ENCODE results near the gene SPATS2L.

SPATS2L gene

DNA sequence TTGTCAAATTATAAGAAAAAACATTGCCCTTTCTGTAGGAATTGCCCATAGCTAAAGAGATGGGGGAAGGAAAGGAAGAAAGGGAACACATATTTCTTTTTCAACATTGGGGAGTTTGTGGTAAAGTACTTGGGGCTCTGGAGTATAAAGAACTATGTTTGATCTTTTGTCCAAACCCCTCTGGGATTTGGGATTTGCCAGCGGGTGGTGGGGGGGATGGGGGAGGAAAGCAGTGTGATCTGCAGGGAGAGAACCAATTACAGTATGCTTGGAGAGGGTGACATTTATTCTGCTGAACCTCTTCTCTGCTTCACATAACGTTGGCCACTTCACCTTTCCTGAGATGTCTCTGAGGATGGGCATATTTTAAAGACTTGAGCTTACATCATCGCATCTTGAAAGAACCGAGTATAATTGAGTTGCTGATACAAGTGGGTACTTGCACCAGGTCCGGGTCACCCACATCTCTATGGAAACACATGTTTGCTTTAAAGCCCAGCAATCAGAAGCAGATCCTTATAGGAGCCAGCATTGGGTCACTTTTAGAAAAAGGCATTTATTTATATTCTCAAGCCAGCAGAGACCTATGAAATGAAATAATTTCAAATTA lies 73.1 kb downstream of the SPATS2L start:
- DNase-seq, result no peak

DNA sequence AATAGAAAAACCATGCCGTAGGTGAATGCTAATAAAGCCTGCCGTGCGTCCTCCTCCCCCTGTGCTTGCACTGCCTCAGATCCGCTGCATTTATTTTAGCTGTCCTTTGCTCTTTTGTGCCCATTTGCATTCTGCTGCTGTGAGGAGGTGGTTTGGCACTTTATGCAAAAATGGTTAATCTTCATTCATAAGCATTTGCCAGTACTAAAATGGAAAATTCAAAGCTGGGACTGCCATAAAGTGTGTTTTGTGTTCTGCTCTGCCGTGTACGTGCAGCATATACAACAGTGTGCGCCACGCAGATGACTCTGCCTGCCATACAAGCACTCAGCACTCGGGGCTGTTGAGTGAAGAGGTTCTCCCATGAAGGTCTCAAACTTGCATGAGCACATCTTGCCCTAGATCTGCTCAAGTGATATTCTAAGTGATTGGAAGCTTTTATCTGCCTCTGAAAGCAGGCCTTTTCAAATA lies 73.6 kb downstream of the SPATS2L start:
- no peak for DNase-seq

DNA sequence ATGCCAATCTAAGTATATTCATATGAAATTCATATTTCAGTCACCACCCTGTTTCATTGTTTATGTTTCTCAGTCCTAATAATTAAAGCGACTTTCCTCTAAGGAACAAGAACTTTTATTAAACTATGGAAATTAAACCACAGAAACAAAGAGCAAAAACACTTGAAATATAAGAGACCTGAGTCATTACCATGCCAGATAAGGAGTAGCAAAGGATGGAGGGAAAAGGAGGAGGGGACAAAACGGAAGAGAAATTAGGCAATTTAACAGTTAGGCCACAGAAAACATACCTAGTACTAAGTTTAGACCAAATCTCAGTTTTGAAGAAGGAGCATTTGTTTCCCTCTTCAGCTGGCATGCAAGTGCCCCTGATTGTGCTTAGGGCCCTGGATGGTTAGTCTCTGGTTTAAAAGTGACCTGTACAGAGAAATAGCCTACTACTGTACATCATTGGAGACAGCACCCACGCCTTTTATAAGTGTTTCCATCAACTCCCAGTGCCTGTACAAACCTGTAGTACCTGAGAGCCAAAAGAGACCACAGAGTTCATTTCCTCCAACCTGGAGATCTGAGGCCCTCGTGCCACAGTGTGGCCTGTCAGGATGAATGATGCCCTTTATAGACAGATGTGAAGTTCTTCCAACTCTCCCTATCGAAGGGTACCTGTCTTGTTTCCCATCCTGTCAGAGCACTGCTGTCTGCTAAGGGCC lies 74.5 kb downstream of the SPATS2L start:
- DNase-seq, result no peak

DNA sequence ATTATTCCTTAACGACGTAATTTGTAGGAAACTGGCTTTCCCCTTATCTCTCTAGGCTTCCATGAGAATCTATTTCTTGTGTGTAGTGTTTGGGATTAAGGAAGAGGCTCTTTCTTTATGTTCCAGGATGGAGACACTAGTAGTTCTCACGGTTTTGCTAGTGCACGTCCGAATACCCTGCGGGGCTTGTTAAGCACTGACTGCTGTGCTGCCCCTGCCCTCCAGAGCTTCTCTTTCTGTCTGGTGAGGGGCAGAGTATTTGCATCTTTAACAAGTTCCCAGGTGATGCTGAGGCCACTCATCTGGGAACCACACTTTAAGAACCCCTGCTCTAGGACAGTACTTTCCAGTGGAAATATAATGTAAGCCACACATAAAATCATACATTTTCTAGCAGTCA lies 76.4 kb downstream of the SPATS2L start:
- no peak for DNase-seq

DNA sequence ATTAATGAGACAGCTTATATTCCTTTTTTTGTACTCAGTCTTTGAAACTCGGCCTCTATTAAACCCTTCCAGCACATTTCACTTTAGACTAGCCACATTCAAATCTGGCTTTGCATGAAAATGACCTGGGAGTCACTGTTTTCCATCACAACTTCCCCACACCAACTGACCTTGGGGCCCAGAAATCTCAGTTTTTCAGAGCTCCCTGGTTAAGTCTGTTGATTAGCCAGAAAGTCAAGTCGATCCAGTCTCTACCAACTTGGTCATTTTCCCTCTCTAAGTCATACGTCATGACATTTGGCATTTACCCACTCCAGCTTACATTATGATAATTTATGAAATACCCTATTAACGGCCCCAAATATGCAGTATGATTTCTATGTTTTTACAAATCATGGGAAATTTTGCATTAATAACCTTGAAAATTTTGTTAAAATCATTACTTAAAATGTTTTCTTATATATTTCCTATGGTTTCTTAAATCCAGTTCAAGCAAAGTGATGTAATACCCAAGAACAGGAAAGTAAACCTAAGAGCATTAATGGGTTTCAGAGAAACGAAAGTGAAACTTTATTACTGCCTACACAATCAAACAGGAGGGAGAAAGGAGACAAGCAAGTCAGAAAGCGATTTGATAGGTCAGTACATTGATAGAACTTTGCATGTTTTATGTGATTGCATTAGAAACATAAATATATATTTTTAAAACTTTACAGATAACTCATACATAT lies 77.1 kb downstream of the SPATS2L start:
- no peak for DNase-seq

DNA sequence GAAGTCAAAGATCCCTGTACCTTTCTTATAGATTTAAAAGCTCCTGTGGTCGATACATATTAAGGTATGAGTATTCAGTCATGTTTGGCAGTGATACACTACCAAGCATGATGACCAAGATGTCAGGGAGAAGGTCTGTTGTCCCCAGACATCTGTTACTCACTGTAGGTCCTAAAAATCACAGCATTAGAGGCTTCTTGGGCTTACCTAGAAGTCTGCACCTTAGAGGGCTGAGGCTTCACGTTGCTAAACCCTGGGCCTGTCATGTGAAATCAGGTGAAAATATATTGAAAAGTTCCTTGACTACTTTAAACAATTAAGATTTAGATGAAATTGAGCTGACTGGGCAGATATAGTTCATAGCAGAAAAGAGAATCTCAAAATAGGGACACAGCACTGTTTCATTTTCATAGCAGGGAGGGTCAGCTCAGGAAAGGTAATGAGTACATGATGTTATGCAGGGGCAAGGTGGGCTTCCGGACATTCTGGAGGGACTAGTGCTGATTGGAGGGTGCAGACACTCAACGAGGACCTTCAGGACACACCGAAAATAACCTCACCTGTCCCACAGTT lies 78.7 kb downstream of the SPATS2L start:
- DNase-seq, result no peak

DNA sequence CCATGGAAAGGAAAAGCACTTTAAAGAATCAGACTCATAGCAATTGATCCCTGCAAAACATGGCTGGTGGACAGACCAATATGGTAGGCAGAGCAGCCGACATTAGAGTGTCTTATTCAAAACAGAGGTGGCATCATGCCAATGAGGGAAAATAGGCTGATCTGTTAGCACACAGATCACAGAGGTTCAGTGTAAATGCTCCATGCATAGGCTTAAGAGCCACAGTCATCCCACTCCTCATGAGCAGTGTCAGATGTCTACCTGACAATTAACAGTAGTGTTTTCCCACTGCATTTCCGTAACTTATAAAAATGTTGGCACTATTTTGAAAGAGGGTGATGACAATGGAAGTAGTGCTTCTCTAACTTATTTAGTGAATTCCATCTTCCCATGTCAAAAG lies 86.7 kb downstream of the SPATS2L start:
- no peak for DNase-seq

DNA sequence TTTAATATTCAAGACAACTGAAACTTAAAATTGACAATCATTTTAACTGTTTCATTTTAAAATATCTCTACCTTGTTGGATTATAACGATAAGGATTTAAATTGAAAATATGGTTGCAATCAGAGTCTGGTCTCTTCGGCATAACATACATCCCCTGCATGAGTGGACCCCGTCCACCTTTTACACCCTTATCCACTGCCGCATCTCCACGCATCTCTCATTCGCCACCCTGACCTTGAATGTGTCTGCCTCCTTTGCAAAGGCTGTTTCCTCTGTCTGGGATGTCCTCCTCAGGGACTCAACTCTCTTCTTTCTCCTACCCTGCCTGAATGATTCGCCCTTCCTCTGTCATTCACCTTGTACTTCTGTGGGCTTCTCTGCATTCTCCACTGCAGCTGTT lies 87.6 kb downstream of the SPATS2L start:
- no peak for DNase-seq

DNA sequence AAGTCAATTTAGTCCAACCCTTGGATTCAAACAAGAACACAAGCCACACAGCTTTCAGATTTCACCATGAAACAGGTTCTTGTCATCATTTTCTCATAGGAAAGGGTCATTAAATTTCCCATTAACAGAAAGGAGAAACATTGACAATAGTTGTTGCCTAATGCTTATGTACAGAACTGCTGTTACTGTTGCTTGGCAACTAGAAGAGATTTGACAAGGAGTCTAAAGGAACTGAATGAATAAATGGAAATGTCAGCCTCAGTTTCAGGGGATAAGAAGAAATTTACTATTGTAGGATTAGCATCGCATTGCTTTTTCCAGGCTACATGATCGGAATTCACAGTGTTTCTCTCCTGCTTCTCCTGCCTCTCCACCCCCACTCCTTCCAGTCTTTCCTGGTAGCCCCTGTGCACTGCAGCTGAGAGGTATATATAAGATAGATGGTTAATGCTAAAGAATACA lies 90.3 kb downstream of the SPATS2L start:
- DNase-seq, result no peak

DNA sequence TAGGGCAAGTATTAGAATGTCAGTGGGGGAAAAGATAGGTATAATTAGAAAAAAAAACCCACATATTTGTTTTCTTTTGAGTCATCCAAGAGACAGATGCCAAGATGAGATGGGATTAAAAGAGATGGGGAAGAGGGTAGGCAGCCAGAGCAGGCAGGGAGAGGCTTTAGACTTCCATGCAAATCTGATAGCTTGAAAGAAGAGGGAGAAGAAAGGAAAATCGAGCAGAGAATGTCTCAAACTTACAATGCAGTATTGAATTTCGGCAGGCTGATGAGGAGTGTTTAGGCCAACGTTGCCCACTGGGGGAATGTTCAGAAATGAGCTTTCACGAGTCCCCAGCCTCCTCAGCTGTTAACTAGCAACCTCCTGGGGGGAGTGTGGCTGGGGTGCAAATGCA lies 91.3 kb downstream of the SPATS2L start:
- DNase-seq, result no peak

DNA sequence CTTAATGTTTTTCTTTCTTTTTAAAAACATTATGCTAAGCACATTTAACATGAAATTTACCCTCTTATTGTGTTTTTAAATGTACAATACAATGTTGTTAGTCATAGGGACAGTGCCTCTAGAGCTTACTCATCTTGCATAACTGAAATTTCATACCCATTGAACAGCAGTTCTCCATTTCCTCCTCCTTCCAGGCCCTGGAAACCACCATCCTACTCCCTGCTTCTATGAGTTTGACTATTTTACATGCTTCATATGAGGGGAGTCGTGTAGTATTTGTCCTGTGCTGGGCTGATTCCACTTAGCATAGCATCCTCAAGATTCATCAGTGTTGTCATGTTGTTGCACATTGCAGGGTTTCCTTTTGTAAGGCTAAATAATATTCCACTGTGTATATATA lies 92.6 kb downstream of the SPATS2L start:
- DNase-seq, result no peak

DNA sequence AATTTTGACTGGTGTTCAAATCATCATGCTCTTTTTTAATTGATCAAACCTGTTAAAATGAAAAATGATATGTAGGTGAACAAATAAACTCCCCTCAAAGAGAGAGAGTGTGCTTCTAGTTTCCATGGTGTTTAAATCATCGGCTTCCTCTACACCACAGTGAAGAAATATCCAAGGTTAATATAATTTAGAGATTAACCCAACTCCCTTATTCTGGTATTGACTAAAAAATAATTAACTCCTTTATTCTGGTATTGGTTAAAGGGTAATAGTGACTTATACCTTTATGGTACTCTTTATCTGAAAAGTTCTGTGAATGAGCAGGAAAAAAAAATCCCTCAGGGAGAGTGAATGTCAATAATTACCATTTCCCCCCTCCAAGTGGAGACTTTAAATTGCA lies 93.1 kb downstream of the SPATS2L start:
- DNase-seq, result no peak

DNA sequence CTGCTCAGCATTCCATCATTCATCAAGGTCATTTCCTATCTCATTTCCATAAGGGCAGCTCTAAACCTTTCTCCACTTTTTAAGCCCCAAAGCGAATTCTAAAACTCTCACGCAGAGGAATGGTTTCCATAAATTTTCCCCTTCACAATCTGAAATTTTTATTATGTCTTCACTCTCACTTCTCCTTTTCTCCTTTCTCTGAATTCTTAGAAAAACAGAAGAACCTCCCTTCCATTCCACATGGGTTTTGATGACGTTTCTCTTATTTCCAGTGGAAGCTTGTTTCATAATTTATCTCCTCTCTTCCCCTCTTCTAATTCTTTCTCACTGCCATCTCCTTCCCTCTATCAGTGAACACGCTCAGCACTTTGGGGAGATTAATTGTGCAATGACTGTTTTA lies 97.3 kb downstream of the SPATS2L start:
- no peak for DNase-seq

DNA sequence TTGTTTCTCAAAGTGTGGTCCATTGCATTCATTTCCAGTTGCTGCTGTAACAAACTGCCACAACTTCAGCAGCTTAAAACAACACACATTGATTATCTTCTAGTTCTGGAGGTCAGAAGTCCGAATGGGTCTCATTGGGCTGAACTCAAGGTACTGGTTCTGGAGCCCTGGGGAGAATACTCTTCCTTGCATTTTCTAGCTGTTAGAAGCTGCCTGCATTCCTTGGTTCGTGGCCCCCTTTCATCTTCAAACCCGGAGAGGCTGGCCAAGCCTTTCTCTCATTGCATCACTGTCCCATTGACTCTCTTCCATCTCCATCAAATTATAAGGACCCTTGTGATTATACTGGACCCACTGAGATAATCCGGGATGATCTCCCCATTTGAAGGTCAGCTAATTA lies 98.1 kb downstream of the SPATS2L start:
- no peak for DNase-seq

DNA sequence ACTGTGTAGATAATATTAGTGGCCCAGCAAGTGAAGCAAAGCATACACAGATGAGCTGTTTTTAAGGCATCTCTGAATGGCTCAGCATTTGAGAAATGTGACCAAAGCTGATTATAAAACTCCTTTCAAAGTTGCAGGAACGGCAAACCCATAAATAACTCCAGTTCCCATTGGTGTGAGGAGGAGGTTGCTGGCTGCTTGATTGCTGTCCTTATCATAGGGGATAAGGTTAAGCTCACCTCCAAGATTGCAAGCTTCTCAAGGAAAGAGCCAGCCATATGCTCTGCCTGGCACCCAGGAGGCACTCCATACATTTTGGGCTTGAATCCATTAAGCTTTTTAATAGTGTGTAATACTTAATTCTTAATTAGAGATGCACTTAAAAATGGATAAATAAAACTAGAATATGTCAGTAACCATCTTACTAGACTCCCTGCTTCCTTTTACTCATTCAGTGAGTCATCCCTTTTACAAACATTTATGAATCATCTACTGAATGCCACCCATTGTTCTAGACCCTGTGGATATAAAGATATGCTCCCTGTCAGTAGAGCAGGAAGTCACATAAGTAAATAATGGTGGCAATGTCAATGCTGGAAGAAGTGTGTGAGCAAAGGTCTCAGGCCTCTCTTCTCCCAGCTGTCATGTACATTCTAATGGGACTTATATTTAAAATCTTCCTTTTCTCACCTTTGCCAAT lies 99.3 kb downstream of the SPATS2L start:
- DNase-seq, result no peak

DNA sequence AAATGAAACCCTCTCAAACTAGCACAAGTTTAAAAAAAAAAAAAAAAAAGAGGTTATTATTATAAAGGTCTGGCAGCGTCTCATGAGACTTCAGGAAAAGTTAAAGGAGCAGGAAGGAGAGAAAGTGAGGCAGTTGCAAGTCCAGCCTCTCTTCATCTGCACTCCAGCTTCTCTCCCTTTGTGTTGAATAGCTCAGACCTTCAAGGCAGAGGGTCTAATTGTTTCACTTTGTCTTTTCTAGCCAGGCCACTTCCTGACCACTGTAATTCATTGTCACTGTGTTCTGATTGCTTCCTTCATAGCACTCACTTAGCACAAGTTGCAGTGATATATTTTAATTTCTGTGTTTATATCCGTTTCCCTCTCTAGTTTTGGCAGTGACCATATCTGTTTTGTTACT lies 99.9 kb downstream of the SPATS2L start:
- no peak for DNase-seq

DNA sequence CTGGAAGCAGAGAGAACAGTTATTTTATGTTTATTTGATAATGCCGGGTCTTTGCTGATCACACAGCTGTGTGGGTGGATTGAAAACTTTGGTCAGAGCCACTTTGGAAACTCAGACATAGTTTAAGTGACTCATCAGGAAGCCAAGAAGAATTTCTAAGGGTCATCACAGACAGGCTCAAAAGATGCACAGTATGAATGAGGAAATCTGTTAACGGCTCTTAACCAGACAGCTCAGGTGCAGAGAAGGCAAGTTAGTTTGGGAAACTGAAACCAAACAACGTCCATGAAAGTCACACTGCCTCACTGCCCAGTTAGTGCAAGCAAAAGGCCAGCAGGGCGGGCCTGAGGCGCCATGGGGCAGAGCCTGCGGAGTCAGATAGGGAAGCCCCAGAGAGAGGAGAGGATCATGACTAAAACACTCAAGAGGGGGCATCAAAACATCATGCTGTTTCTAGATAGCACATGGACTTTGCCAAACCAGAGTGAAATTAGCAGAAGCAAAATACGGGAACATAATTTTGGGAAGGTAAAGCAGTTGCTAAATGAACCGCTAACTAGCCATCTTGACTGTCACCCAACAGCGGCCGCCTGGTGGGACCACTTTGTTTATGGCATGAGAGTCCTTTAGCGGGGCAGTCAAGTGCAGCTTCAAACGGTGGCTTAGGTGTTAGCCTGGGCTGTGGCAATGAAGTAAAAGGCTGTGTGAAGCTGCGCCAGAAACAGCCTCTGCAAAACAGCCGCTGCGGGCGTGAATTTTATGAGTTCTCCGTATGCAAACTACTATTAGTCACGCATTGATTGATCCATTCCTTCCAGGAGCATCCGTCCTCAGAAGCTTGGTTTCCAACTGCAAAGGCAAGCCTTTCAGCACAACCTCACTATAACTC lies 102.2 kb downstream of the SPATS2L start:
- no peak for DNase-seq

DNA sequence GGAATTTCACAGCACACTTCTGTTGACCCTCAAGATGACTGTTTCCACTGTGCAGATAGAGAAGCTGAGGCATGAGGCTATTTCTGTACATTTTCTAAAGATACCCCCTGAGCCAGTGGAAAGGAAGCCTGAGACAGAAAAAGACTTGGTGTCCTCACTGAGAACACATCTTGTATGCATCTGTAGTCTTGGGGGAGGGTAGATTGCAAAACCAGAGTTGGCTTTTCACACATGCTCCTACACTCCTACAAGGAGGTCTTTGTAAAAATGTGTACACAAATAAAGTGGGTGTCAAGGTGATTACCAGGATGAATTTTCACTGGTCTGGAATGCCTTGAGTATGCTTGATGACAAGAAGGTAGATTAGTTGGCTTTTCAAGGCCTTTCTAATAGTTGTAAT lies 105.3 kb downstream of the SPATS2L start:
- no peak for DNase-seq

DNA sequence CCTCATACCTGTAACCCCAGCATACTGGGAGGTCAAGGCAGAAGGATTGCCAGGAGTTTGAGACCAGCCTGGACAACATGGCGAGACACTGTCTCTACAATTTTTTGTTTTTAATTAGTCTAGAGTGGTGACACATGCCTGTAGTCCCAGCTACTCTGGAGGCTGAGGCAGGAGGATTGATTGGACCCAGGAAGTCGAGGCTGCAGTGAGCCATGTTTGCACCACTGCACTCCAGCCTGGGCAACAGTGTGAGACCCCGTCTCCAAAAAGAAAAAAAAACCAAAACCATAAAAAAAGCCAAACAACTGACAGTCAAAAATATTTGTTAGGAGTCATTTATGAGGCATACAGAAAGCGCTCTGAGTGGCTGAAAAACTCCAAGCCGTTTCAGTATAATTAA lies 107.9 kb downstream of the SPATS2L start:
- no peak for DNase-seq

DNA sequence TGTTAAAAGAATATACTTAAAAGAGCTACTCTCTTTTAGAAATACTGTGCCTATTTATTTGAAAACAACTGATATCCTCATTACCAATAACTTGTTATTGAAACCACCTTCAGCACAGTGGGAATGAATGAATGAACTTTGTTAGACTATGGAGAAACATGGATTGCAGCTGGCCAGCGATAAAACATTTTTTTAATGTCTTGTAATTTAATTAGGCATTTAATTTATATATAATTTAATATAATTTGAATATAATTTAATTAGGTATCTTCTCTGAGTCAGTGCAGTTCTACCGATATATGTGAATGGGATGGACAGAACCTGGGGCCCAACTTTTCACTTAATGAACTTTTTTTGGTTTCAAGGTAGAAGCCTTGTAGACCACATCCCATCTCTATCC lies 109.0 kb downstream of the SPATS2L start:
- DNase-seq, result no peak

DNA sequence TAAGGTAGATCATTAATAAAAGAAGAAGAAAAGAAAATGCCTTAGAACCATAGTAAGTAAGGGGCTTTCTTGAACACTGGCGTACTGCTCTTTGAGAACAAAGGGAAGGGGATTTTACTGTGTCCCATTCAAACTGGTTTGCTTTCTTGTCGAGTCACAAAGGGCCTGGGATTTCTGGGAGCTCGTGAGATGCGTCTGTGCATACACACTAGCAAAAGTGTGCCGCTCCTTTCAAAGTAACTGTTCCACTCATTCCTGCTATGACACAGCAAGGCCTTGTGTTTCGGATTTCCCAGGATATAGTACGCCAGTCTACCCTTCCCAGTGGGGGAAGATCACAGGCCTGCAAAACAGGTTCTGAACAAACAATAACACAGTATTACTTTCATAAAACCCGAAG lies 110.4 kb downstream of the SPATS2L start:
- no peak for DNase-seq

DNA sequence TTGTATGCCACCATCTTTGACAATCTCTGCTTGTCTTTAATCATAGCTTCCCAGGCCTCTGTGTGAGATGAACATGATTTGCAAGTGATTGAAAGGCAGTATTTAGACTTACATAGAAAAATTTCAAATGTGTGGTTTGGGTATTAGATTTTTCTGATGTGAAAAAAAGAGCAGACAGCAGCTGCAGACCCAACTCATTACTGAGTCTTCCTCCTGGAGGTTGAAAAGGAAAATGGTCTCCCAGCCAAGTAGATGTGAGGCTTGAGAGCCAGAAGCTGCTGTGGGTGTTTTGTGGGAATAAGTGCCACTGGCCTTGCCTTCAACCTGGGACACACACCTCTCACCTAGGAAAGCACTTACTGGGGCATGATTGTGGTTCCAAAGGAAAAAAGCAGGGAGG lies 110.9 kb downstream of the SPATS2L start:
- no peak for DNase-seq
